ENCODE results near the gene GDA. TPM values are rescaled to one million over a fixed set of nuclear protein-coding genes. Genes with fewer than 3 reads are reported as not detected.

The GDA gene
- total and polyA plus RNA-seq, 9 of the 15 experiments (the other 6 are each of a cell fraction or from before 2014, with no cell fraction given), result 4.5 to 18.0 (median 12.7) TPM

- no peak for TF ChIP-seq PREB (CRISPR knock-in tag; IDR thresholded peaks at IDR 0.05)
Observed at GRCh38 chr9:72128526-72128925, 20.7 kb upstream of the GDA start (continued).

- no peaks in the 10 kb centered on the region for H3K9me1 ChIP-seq (ENCODE audit: control insufficient read depth, insufficient read depth, low read length)
- H4K20me1 ChIP-seq (replicated peaks; ENCODE audit: control insufficient read depth, insufficient read depth, low read length), result no peaks in the 10 kb centered on the region
- in situ Hi-C loops (cut with MboI) (no loop called here), intact Hi-C loops (cut with micrococcal nuclease) (no loop called here)
- H3K4me1 ChIP-seq (replicated peaks in 1 of 2; ENCODE audit: control insufficient read depth in 2 of 2, insufficient read depth in 2 of 2, low read length in 2 of 2), result no peaks in the 10 kb centered on the region
- ChIA-PET CTCF (ENCODE audit: low intra/inter-chr PET ratio) (no interaction called here), POLR2A (no interaction called here)
- no TSS peak for BruUV-seq (replicated peaks)
- H3K4me2 ChIP-seq (ENCODE audit: insufficient read depth, low read length), result no peak overlapping the region
- ATAC-seq (no peak), DNase-seq (ENCODE audit: extremely low read depth in 1 of 4, low spot score in 3 of 4) (no peak), FAIRE-seq (no peak)
- no peaks in the 10 kb centered on the region for H3K9me3 ChIP-seq (replicated peaks; ENCODE audit: control insufficient read depth, insufficient read depth, low read depth, low read length)
- WGBS (ENCODE audit: insufficient coverage, low coverage, missing lambda C conversion rate), result 75% methylated on average over 9 of the region's 9 CpGs
- no peak overlapping the region for H3K4me3 ChIP-seq
- H3K79me2 ChIP-seq (ENCODE audit: control insufficient read depth, insufficient read depth, low read length), result peaks cover 6% of the 10 kb centered on the region; the same call in 1 of the 3 replicates
- no peak overlapping the region for H2AFZ ChIP-seq (ENCODE audit: low read depth, low read length)
- H3K27ac ChIP-seq (ENCODE audit: extremely low read depth, low read depth, low read length), result no peak overlapping the region
- no peaks in the 10 kb centered on the region for H3K27me3 ChIP-seq (ENCODE audit: control insufficient read depth in 2 of 2, insufficient read depth in 2 of 2, low read length in 2 of 2)
- H3K36me3 ChIP-seq (ENCODE audit: control insufficient read depth, insufficient read depth, low read length), result peaks cover 10% of the 10 kb centered on the region; the same call in 2 of the 3 replicates
- no peak for TF ChIP-seq CREB1 (IDR thresholded peaks at IDR 0.05)
- TF ChIP-seq CREB1 (CRISPR knock-in tag; IDR thresholded peaks at IDR 0.05), result no peak
- TF ChIP-seq ELF1 (tag; IDR thresholded peaks at IDR 0.05), result no peak
- TF ChIP-seq GTF2B (IDR thresholded peaks at IDR 0.05; ENCODE audit: extremely low read depth, insufficient read length), result no peak
- no peak overlapping the region for H3K9ac ChIP-seq (ENCODE audit: insufficient read depth in 1 of 2, low read depth in 2 of 2, low read length in 2 of 2)
Observed at GRCh38 chr9:72129271-72130156, 19.7 kb upstream of the GDA start.
